WERI-Rb-1 (cell line): ENCODE measurements around the gene CRIP3.

Experiments
- DNase-seq: peaks from one replicate; pipeline ENCODE4 v3.0.0-alpha.2; 2020
- H3K27ac ChIP-seq: fragments of 250-450 bp; sonication (Bioruptor Pico); 2 replicates; pipeline ENCODE4 v1.5.1; 2020; ENCODE audit warnings: mild to moderate bottlenecking, moderate library complexity
- H3K27me3 ChIP-seq: fragments of 250-450 bp; sonication (Bioruptor Pico); 2 replicates; pipeline ENCODE4 v1.5.1; 2021; ENCODE audit warnings: mild to moderate bottlenecking, low read depth, moderate library complexity; ENCODE audit not compliant: insufficient read depth, severe bottlenecking
- H3K36me3 ChIP-seq: fragments of 250-450 bp; sonication (Bioruptor Pico); 2 replicates; pipeline ENCODE4 v1.5.1; 2020; ENCODE audit warnings: mild to moderate bottlenecking, moderate library complexity
- H3K4me3 ChIP-seq: 2 replicates; pipeline ENCODE4 v1.5.1; 2011; ENCODE audit warnings: low read depth, mild to moderate bottlenecking, control low read depth, low read length
- H3K9me3 ChIP-seq: fragments of 250-450 bp; sonication (Bioruptor Pico); 2 replicates; pipeline ENCODE4 v1.5.1; 2021; ENCODE audit warnings: mild to moderate bottlenecking, moderate library complexity; ENCODE audit not compliant: severe bottlenecking
- CTCF ChIP-seq: IDR thresholded peaks from 2 replicates; pipeline ENCODE4 v1.5.1; 2011; ENCODE audit warnings: low read depth, mild to moderate bottlenecking, control low read depth, inconsistent platforms, low read length

CRIP3 gene

GRCh38 chr6:43287717-43288679, 20.6 kb downstream of the CRIP3 start:
- no peaks in the 10 kb centered on the region for H3K9me3 ChIP-seq
- no peak overlapping the region for H3K4me3 ChIP-seq
- no peak overlapping the region for H3K27ac ChIP-seq
- TF ChIP-seq CTCF, result no peak
- H3K36me3 ChIP-seq, result no peaks in the 10 kb centered on the region
- DNase-seq, result no peak
- no peaks in the 10 kb centered on the region for H3K27me3 ChIP-seq

GRCh38 chr6:43286980-43287716, 21.5 kb downstream of the CRIP3 start:
- TF ChIP-seq CTCF, result peak; percentile 89
- Histone ChIP-seq H3K9me3 (no peaks in the 10 kb centered on the region), H3K36me3 (no peaks in the 10 kb centered on the region), H3K27me3 (no peaks in the 10 kb centered on the region), H3K4me3 (no peak overlapping the region), H3K27ac (no peak overlapping the region)
- DNase-seq, result peak; percentile 74

GRCh38 chr6:43286456-43286979, 22.1 kb downstream of the CRIP3 start:
- Histone ChIP-seq H3K36me3 (no peaks in the 10 kb centered on the region), H3K9me3 (no peaks in the 10 kb centered on the region), H3K27me3 (no peaks in the 10 kb centered on the region), H3K27ac (no peak overlapping the region), H3K4me3 (no peak overlapping the region)
- no peak for TF ChIP-seq CTCF
- DNase-seq, result no peak

- Histone ChIP-seq H3K27ac (no peak overlapping the region), H3K27me3 (no peaks in the 10 kb centered on the region), H3K9me3 (no peaks in the 10 kb centered on the region), H3K4me3 (no peak overlapping the region), H3K36me3 (no peaks in the 10 kb centered on the region)
- DNase-seq, result no peak
- no peak for TF ChIP-seq CTCF
Measured at GRCh38 chr6:43285832-43286231, 22.8 kb downstream of the CRIP3 start.

- no peaks in the 10 kb centered on the region for H3K36me3 ChIP-seq
- no peaks in the 10 kb centered on the region for H3K27me3 ChIP-seq
- TF ChIP-seq CTCF, result no peak
- no peaks in the 10 kb centered on the region for H3K9me3 ChIP-seq
- H3K27ac ChIP-seq, result no peak overlapping the region
- H3K4me3 ChIP-seq, result no peak overlapping the region
- DNase-seq, result no peak
Measured at GRCh38 chr6:43284991-43285781, 23.4 kb downstream of the CRIP3 start.
